HL-60/S4 treated with phorbol 12-myristate 13-acetate at 8.2 ng/mL for 4 days and 3 days (cell line): ENCODE data around the gene ANKMY1.

Experiments
- in situ Hi-C: fragments of 300-500 bp; cut with MboI; formaldehyde crosslinking; loops from 2 replicates; pipeline ENCODE4 v1.15.0; 2022; ENCODE audit warnings: low sequenced_read_pairs

The ANKMY1 gene, protein sequence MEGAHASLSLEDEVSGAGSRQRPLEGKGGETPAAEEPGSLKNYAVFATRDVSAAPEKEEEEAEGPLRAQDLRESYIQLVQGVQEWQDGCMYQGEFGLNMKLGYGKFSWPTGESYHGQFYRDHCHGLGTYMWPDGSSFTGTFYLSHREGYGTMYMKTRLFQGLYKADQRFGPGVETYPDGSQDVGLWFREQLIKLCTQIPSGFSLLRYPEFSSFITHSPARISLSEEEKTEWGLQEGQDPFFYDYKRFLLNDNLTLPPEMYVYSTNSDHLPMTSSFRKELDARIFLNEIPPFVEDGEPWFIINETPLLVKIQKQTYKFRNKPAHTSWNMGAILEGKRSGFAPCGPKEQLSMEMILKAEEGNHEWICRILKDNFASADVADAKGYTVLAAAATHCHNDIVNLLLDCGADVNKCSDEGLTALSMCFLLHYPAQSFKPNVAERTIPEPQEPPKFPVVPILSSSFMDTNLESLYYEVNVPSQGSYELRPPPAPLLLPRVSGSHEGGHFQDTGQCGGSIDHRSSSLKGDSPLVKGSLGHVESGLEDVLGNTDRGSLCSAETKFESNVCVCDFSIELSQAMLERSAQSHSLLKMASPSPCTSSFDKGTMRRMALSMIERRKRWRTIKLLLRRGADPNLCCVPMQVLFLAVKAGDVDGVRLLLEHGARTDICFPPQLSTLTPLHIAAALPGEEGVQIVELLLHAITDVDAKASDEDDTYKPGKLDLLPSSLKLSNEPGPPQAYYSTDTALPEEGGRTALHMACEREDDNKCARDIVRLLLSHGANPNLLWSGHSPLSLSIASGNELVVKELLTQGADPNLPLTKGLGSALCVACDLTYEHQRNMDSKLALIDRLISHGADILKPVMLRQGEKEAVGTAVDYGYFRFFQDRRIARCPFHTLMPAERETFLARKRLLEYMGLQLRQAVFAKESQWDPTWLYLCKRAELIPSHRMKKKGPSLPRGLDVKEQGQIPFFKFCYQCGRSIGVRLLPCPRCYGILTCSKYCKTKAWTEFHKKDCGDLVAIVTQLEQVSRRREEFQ

DNA sequence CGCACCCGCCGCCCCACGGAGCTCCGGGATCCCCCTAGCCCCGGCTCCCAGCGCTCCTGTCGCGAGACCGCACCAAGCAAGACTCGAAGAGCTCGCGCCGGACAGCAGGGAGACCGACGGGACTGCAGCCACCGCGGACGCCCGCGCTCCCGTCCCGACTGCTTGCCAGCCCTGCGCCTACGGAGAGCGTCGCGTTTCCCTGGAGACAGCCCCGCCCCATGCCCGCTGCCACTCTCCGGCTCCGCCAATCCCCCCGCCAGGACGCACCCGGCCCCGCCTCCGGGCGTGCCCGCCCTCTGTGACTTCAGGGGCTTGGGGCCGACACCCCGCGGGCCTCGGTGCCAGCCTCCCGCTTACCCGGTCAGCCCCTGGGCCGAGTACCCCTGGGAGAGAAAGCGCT lies at the start of gene ANKMY1:
Gene ANKMY1 (minus strand): TSS at position 181 of the 400 bp plus-strand sequence. CDS start 653 bp downstream, outside the sequence.
- in situ Hi-C loops, result no loop called here

DNA sequence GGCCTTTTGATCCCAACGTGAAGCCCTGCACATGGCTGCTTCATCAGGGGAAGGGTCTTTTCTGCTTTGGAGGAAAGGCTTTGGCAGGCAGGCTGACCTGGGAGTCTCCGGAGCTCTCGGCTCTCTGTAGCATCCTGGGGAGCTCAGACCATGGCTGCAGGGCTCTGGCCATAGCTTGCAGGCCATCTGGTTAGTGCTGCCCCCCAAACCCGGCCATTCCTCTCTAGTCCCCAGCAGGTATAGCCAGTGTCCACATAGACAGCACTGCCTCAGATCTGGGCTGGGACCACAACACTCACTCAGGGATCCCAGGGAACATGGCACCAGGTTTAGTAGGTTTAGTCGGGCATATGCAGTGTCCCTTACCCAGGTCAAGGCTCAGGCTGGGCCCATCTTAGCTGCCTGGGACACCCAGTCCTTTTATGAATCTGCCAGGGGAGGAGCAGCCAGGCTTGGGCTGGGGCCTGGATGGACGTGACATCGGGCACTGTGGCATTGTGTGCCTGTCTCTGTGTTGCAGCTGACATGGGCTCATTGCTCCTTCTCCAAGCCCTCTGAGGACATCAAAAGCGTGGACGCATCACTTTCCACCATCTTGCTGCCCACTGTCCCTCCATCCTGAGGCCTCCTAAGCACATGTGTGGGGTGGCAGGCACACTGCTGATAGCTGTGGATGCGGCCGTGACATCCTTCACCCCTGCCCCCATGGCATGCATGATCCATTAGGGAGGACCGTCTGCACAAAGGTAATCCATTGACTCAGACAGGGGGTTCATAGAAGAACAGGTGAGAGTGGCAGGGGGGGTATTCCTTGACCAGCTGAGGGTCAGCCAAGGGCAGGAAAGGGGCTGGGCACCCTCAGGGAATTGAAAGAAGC lies 48.3 kb upstream of the ANKMY1 start:
- in situ Hi-C loops, result no loop called here

DNA sequence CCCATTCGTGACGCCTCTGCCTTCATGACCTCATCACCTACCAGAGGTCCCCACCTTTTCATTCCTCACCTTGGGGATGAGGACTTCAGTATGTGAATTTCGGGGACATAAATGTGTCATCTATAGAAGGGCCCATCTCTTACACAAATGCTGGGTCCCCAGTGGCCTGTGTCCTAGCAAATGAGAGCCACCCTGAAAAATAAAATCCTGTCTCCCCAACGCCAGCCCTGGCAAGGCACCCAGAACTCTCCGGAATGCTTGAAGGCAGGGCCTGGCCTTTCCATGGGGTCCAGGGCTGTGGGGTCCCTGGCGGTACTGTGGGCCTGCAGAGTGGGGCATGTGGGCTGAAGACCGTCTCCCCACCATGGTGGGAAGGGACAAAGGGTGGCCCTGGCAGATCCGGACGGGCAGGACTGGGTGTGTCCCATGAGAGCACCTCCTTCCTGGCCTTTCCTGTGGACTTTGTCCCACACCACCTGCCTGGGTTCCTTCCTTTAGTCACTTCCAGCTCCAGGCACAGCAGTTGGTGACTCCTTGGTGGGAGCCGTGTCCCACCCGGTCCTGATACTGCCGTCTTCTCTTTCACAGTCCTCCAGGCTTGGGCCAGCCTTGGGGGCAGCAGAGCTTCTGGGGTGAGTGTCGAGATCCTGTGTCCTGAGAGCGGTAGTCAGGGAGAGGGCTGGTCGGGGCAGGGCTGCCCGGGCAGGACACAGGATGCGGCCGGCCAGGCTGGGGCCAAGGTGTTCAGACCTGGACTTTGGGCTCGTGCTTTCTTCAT lies 47.3 kb upstream of the ANKMY1 start:
- in situ Hi-C loops, result no loop called here

DNA sequence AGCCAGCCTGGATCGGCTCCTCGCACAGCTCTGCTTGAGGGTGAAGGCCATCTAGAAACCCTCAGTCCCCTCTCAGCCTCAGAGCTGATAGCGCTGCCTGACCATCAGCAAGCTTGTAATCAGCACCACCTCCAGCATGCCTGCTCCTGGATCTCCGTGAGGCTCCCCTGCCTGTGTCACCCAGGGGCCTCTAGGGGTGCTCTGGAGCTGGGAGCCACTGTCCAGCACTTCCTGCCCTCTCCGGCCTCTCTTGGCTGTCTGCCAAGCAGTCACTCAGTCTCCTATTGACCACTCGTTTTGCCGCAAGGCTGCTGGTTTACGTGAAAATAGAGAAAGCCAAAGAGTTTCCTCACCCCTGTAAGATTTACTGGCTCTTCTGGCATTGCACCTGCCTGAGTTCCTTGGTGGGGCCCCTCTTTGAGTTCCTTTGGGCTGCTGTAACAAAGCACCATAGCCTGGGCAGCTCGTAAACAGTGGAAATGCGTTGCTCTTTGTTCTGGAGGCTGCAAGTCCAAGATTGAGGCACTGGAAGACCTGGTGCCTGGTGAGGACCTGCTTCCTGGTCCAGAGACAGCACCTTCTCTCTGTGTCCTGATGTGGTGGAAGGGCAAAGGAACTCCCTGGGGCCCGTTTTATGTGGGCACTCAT lies 46.6 kb upstream of the ANKMY1 start:
- in situ Hi-C loops, result no loop called here

DNA sequence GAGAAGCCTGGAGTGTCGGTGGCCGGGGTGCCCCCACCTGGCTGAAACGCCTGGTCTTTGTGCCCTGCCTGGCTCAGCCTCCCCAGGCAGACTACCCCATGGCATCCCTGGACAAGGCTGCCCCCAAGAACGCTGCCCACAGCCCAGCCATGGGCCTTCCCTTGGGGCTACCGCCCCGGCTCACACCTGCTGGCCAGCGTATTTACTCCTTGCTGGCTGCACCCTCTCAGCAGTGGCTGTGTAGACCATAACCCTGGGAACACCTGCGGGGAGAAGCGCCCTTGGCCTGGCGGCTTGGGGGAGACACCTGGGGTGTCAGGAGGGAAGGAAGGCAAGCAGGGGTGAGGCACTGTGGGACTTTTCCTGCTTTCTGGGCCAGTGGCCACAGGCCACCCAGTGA lies 46.1 kb upstream of the ANKMY1 start:
- in situ Hi-C loops, result no loop called here

DNA sequence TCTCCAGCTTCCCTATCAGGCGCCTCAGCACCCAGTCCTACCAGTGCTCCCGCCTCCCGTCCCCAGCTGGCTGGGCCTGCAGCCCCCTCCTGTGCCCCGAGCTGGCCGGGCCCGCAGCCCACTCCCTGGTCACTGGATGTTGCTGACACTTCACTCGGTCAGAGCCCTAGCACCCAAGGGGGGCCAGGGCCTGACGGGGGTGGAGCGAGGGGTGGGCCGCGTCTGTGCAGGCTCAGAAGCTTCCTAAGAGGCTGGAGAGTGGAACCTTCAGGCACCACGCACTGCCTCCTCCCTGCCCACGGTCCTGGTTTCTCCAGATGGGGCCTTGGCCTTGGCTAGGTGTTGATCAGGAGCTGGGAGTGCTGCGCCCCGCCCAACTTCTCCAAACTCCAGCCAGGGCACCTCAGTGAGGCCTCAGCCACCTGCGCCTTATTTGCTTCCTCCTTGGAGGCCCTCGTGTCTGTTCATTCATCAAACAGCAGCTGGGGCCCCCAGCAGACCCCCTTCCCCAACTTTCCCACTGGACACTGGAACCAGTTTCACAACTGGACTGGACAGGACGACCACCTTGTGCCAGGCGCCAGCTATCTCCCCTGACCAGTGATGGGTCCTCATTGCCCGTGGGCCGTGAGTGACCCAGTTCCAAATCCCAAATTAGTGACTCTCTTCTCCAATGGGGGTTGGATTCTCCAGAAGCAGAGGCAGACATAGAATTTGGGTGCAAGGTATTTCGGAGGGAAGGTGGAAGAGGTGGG lies 45.5 kb upstream of the ANKMY1 start:
- in situ Hi-C loops, result no loop called here

DNA sequence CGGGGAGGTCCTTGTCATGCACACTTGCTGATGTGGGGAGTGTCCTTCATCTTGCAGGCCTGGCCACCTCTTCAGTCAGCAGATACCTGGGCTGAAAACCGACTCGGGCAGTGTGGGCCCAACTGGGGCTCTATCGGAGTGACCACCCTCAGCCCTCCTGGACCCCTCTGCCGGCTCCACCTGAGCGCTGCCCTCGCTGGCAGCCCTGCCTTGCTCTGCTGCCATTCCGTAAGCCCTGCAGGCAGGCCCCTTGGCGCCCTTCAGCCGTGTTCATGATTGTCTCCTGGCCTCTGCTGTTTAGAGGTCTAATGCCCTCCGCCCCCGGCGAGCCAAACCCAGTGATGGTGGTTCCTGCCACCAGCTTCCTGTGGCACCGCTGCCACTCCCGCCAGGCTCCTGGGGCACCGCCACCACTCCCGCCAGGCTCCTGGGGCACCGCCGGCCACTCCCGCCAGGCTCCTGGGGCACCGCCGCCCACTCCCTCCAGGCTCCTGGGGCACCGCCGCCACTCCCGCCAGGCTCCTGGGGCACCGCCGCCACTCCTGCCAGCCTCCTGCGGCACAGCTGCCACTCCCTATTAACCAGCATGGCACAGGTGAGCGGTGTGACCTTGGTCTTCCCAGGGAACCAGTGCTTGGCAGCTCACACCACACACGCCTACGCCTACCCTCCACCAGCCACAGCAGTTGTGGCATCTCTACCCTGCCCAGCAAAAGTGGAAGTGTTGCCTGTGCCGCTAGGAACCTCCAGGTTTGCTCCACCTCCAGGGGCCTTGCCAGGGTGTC lies 44.7 kb upstream of the ANKMY1 start:
- in situ Hi-C loops, result no loop called here

DNA sequence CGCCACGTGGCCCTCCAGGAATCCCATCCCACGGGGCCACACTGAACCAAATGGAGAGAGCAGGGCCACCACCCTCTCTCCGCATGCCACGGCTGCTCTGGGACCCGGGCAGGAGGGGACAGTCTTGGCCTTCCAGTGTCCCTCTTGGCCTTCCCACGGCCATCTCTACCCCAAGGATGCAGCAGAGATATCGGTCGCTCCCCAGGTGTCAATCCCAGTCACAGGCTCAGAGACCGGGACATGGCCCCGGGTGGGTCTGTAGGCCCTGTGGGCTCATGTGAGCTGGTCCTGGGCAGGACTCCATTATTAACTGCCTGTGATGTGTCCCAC lies 44.0 kb upstream of the ANKMY1 start:
- in situ Hi-C loops, result no loop called here

DNA sequence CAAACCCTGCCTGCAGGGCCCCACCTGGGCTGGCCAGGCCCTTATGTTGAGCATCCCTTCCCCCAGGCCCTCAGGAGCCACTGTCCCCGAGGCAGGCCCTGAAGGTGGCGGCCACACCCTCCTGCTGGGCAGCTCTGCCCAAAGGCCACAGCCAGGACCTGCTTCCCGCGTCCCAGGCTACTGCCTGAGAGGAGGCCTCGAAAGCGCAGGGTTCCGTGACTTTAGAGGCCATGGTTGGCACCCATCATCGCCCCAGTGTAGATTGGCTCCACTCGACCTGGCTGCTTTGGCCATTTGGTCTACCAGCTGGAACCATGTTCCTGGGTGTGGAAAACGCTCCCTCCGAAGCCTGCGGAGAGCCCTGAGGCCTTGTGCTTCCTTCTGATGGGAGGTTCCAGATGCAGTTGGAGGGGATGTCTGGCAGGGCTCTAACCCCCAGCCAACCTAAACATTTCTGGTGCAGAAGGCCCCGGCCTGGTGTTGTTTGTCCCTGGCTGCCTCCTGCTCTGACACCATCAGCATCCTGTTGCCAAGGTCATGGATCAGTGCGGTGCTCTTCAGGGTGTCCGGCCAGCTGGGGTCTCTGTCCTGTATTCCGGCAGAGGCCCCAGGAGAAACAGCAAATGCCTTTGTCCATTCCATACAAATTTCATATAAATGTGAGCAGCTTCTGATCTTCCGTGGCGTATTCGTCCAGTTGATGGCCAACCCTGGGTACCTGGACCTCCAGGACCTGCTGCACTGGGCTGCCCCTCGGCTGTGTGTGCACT lies 43.5 kb upstream of the ANKMY1 start:
- in situ Hi-C loops, result no loop called here

GRCh38 chr2:240600451-240600961 lies 42.7 kb upstream of the ANKMY1 start:
- in situ Hi-C loops, result no loop called here

DNA sequence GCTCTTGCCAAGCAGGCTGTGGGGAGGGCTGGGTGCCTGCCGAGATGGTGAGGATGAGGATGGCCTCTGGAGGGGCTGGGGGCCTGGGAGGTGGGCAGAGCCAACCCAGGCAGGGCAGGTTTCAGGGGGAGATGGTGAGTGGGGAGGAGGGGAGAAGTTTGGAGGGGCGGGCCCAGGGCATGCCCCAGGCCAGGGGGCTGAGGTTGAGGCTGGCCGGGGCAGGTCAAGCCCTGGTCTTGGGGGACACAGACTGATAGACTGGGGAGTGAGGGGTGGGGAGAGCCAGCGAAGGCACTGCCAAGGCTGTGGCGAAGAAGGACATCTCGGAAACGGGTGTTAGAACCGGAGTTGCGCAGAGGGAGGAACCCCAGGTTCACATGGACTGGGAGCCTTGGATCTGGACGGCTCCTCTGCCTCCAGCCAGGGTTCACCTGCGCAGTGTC lies 41.4 kb upstream of the ANKMY1 start:
- in situ Hi-C loops, result no loop called here

GRCh38 chr2:240598311-240598911 lies 40.6 kb upstream of the ANKMY1 start:
- in situ Hi-C loops, result no loop called here

- in situ Hi-C loops, result no loop called here
Observed at GRCh38 chr2:240597419-240598181, 39.8 kb upstream of the ANKMY1 start.

DNA sequence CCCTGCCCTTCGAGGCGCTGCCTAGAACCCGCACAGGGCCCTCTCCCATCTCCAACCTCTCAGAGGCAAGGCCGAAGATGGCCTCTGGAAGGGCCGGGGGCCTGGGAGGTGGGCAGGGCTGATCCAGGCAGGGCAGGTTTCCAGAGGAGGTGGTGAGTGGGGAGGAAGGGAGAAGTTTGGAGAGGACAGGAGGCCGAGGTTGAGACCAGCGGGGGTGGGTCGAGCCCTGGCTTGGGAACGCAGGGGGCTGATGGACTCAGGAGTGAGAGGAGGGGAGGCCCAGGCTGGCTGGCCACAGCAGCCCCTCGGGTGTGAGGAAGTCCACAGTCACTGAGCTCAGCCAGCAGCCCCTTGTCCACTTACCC lies 39.2 kb upstream of the ANKMY1 start:
- in situ Hi-C loops, result no loop called here

- in situ Hi-C loops, result no loop called here
Observed at GRCh38 chr2:240596491-240596931, 38.7 kb upstream of the ANKMY1 start.

- in situ Hi-C loops, result no loop called here
Observed at GRCh38 chr2:240596080-240596460, 38.3 kb upstream of the ANKMY1 start.
